Measurements from ENCODE around the gene CRACR2A. TPM values are rescaled to one million over a fixed set of nuclear protein-coding genes. Genes with fewer than 3 reads are reported as not detected.
A peak's percentile ranks its signal among the peaks of the same experiment; 100 is the strongest.

The CRACR2A gene
- total and polyA plus RNA-seq, 2 of the 8 experiments (the other 6 are each of a cell fraction or from before 2014, with no cell fraction given), result 0.85 to 3.2 TPM

DNA sequence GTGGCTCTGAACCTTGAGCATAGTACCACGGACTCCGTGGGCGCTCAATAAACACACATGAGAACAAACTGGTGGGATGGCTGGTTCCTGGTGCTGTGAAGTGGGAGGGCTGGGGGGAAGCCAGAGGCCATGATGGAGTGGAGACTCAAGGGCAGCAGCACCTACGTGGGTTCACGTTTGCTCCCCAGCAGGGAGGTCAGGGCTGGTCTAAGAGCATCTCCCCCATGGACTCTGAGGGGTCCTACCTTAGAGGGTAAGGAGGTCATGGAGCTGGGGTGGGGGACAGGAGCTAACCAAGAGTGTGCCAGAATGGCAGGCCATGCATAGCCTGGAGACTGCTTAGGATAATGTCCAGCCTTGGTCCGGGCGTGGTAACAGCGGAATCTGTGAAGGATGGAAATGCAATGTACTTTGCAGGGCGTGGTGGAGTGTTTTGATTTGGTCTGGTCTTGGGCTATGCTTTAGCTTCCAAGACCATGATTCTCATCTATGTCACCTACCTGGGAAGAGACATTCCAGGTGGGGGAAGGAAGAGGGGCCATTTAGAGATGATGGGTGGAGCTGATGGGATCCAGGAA is 158.9 kb downstream of the CRACR2A start:
- WGBS, 2 experiments (ENCODE audit: extremely low coverage in 1 of 2, insufficient coverage in 1 of 2, insufficient read length in 1 of 2, insufficient replicate concordance in 2 of 2, low coverage in 1 of 2, low lambda C conversion rate in 2 of 2, missing lambda C conversion rate in 1 of 2), result 85% methylated on average over 9 of the region's 9 CpGs; no CpG with 5 or more reads in 1 of the 2 experiments
- CTCF ChIA-PET (ENCODE audit: partially characterized antibody), result interaction anchor here (1.0 kb wide), 1 partner anchor 294 kb away, joined by 3 read pairs; no protein-coding TSS in a partner anchor
- TF ChIP-seq SP2 (IDR thresholded peaks at IDR 0.05; ENCODE audit: low read length) (no peak), TCF12 (IDR thresholded peaks at IDR 0.05; ENCODE audit: low read depth, low read length) (no peak), POLR2A (IDR thresholded peaks at IDR 0.05; ENCODE audit: control extremely low read depth in 1 of 2, low read depth in 2 of 2, low read length in 2 of 2) (no peak), SIN3A (conservative IDR thresholded peaks at IDR 0.05 in 1 of 2, IDR thresholded peaks at IDR 0.05 in 1 of 2; ENCODE audit: low read depth in 1 of 2, low read length in 2 of 2) (no peak), JUN (IDR thresholded peaks at IDR 0.05; ENCODE audit: low read depth, low read length) (no peak), HDAC2 (IDR thresholded peaks at IDR 0.05; ENCODE audit: borderline replicate concordance in 1 of 2, low read depth in 2 of 2, low read length in 2 of 2) (no peak), EGR1 (IDR thresholded peaks at IDR 0.05; ENCODE audit: borderline replicate concordance, low read depth, low read length) (no peak), RXRA (IDR thresholded peaks at IDR 0.05; ENCODE audit: insufficient read depth, low read depth, low read length) (no peak), RNF2 (IDR thresholded peaks at IDR 0.05; ENCODE audit: borderline replicate concordance, low read depth, low read length, missing control alignments, poor library complexity, severe bottlenecking) (no peak), SIRT6 (IDR thresholded peaks at IDR 0.05; ENCODE audit: low read length) (no peak), CBX5 (IDR thresholded peaks at IDR 0.05; ENCODE audit: low read depth, low read length) (no peak), CREB1 (IDR thresholded peaks at IDR 0.05) (no peak), SAP30 (IDR thresholded peaks at IDR 0.05; ENCODE audit: insufficient read depth, insufficient replicate concordance, low read length) (no peak)
- TF ChIP-seq, protein P1, sequence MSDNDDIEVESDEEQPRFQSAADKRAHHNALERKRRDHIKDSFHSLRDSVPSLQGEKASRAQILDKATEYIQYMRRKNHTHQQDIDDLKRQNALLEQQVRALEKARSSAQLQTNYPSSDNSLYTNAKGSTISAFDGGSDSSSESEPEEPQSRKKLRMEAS (IDR thresholded peaks at IDR 0.05), result no peak

More for the DNA sequence above, 158.9 kb downstream of the CRACR2A start:
- Histone ChIP-seq H3K23ac (ENCODE audit: insufficient read length) (no peak overlapping the region), H3K79me1 (ENCODE audit: low read depth, low read length) (no peaks in the 10 kb centered on the region), H3K23me2 (ENCODE audit: low read depth, low read length) (no peaks in the 10 kb centered on the region), H3K27me3 (replicated peaks in 1 of 4; ENCODE audit: control insufficient read depth in 3 of 4, extremely low read depth in 1 of 4, insufficient read depth in 3 of 4, low read length in 3 of 4) (no peaks in the 10 kb centered on the region), H3K36me3 (ENCODE audit: control insufficient read depth in 2 of 4, insufficient read depth in 4 of 4, low read length in 3 of 4) (no peaks in the 10 kb centered on the region), H2AK5ac (ENCODE audit: low read depth, low read length) (no peak overlapping the region), H2AFZ (ENCODE audit: low read length) (no peak overlapping the region), H3K56ac (replicated peaks; ENCODE audit: insufficient read length, low read depth, low read length) (no peak overlapping the region), H3K27ac (ENCODE audit: low read depth, low read length) (no peak overlapping the region), H3K4me2 (ENCODE audit: insufficient read depth in 1 of 2, low read depth in 2 of 2, low read length in 2 of 2) (no peak overlapping the region), H4K5ac (ENCODE audit: insufficient read length, low read depth, low read length) (no peak overlapping the region), H2BK12ac (ENCODE audit: low read depth, low read length) (no peak overlapping the region), H2BK5ac (ENCODE audit: low read depth, low read length) (no peak overlapping the region), H3K9ac (replicated peaks in 1 of 4; ENCODE audit: extremely low read depth in 1 of 4, low read depth in 3 of 4, low read length in 3 of 4) (no peak overlapping the region), H3K9me3 (ENCODE audit: insufficient read depth in 2 of 2, low read depth in 1 of 2, low read length in 1 of 2) (no peaks in the 10 kb centered on the region), H2BK20ac (ENCODE audit: low read length) (no peak overlapping the region), H3K4me3 (ENCODE audit: extremely low read depth in 1 of 4, insufficient read depth in 2 of 4, low read depth in 3 of 4, low read length in 4 of 4) (no peak overlapping the region), H4K91ac (replicated peaks; ENCODE audit: insufficient read length, low read length) (no peak overlapping the region), H2BK120ac (replicated peaks; ENCODE audit: low read depth, low read length) (no peak overlapping the region), H4K20me1 (replicated peaks in 1 of 2; ENCODE audit: control insufficient read depth in 1 of 2, insufficient read depth in 2 of 2, low read length in 2 of 2) (no peaks in the 10 kb centered on the region), H2BK15ac (ENCODE audit: low read length) (no peak overlapping the region), H3K4ac (replicated peaks; ENCODE audit: insufficient read length, low read depth, low read length) (no peak overlapping the region), H3K79me2 (ENCODE audit: control insufficient read depth in 1 of 2, insufficient read depth in 2 of 2, low read length in 2 of 2) (no peaks in the 10 kb centered on the region), H3K14ac (ENCODE audit: insufficient read length) (no peak overlapping the region), H4K8ac (ENCODE audit: extremely low read depth, insufficient read depth, low read length) (0 out of 2 replicates have a peak overlapping the region, but pooled peaks have one; percentile 69), H3K4me1 (replicated peaks in 1 of 4; ENCODE audit: control insufficient read depth in 3 of 4, insufficient read depth in 4 of 4, low read length in 3 of 4) (no peaks in the 10 kb centered on the region), H3K18ac (ENCODE audit: extremely low read depth, low read length) (no peak overlapping the region)
- no peak for DNase-seq (ENCODE audit: low read depth in 1 of 2, low spot score in 2 of 2)
- no peak for FAIRE-seq
- POLR2A ChIA-PET (ENCODE audit: partially characterized antibody), result no interaction called here
